Peyer's patch (tissue), 4 donors: ENCODE data around the gene SLK. TPM values are rescaled to one million over a fixed set of nuclear protein-coding genes. Genes with fewer than 3 reads are reported as not detected.

Experiments
- DNase-seq, 3 donors: peaks; one replicate each; pipeline ENCODE4 v3.0.0-alpha.2; 2017 to 2019
- H3K27ac ChIP-seq, 4 donors: fragments of 200-600 bp; sonication (generic); one replicate each; pipeline ENCODE4 v1.5.1; 2016 to 2019
- H3K27me3 ChIP-seq, 2 donors: fragments of 200-600 bp; sonication (generic); one replicate each; pipeline ENCODE4 v1.5.1; 2019
- H3K36me3 ChIP-seq, 3 donors: fragments of 200-600 bp; sonication (generic); one replicate each; pipeline ENCODE4 v1.5.1; 2016 to 2019
- H3K4me1 ChIP-seq, 4 donors: fragments of 200-600 bp; sonication (generic); one replicate each; pipeline ENCODE4 v1.5.1; 2016 to 2019
- H3K4me3 ChIP-seq, 4 donors: fragments of 200-600 bp; sonication (generic); 1 replicate in 3 of 4; 2 replicates in 1 of 4; pipeline ENCODE4 v1.5.1; 2016 to 2019; ENCODE audit warnings: mild to moderate bottlenecking in 1 of 4
- H3K9me3 ChIP-seq, 4 donors: fragments of 200-600 bp; sonication (generic); one replicate each; pipeline ENCODE4 v1.5.1; 2016 to 2019; ENCODE audit warnings: mild to moderate bottlenecking in 1 of 4
- CTCF ChIP-seq, 6 experiments: fragments of 450-650 bp in 4 of 6; fragments of 200-600 bp in 2 of 6; sonication (generic) in 1 of 6; IDR thresholded peaks; one replicate each; pipeline ENCODE4 v1.5.1; 2017 to 2019; ENCODE audit warnings: antibody characterized with exemption in 6 of 6, mild to moderate bottlenecking in 3 of 6, moderate library complexity in 1 of 6
- POLR2A ChIP-seq, 2 donors: fragments of 450-650 bp; IDR thresholded peaks; one replicate each; pipeline ENCODE4 v1.5.1; 2017; ENCODE audit warnings: antibody characterized with exemption in 2 of 2, mild to moderate bottlenecking in 2 of 2, moderate library complexity in 2 of 2
- total RNA-seq, 4 donors: library from RNA; depleted of rRNA; stranded (reverse); fragments of >200 nt; gene quantifications; one replicate each; pipeline ENCODE4 v1.1.0, GENCODE V29; 2016

Gene SLK
- total RNA-seq, 4 donors from 2014 or later = 38.5 to 55.4 (median 52.6) TPM

DNA sequence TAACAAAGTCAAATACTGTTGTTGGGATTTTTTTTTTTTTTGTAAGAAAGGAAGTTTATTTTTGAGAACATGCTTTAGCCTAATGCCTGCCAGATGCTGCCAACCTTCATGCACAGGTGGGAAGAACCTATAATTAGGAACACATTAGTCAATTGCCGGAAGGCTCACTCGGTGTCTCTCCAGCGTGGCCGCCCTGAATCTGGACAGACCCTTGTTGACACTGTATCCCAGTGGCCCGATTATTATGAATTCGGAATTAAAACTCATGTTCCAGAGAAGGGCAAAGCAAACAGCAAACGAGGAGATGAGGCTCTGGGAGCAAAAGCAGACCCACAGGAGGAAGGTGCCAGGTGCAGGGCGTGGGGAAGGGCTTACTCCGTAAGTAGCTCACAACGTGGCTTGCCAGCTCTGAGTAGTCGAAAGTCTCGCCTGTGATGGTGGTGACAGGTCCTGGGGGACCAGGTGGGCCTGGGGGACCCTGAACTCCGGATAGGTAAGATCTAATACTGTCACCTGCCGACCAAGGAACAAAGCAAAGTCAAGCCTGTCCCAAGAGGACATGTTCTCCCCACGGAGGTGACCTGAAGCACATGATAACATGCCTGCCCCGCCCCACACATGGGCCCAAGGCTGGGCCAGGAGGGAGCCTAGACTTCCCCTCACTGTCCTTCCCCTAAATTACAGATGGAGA lies 70.5 kb downstream of the SLK start:
- no peak for DNase-seq
- Histone ChIP-seq H3K36me3 (peaks cover 0 to 31% (median 0%) of the 10 kb centered on the region in 3 donors), H3K9me3 (no peaks in the 10 kb centered on the region), H3K27me3 (no peaks in the 10 kb centered on the region), H3K27ac (no peak overlapping the region), H3K4me3 (no peak overlapping the region), H3K4me1 (no peaks in the 10 kb centered on the region)
- no peak for TF ChIP-seq POLR2A (IDR thresholded peaks at IDR 0.05)
- no peak for TF ChIP-seq CTCF (IDR thresholded peaks at IDR 0.05)

DNA sequence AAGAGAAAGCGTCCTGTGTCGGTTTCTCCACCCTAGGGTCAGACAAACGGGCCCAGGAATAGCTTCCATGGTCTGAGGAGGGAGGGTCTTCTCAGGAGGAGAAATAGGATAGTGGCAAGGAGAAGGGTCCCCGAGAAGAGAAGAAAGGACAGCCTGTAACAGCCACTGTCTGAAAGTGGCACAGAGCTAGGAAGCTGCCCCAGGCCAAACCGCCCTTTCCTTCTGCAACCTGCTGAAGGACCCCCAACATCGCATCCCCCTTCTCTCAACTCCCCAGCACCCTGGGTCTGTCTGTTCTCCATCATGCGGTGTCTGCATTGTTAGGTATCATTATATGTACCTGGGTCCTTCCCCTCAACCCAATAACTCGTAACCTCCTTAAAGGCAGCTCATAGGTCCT lies 71.6 kb downstream of the SLK start:
- no peak for DNase-seq
- Histone ChIP-seq H3K27ac (no peak overlapping the region), H3K27me3 (no peaks in the 10 kb centered on the region), H3K36me3 (peaks cover 0 to 24% (median 0%) of the 10 kb centered on the region in 3 donors), H3K9me3 (no peaks in the 10 kb centered on the region), H3K4me3 (no peak overlapping the region), H3K4me1 (no peaks in the 10 kb centered on the region)
- TF ChIP-seq CTCF (IDR thresholded peaks at IDR 0.05) = no peak
- no peak for TF ChIP-seq POLR2A (IDR thresholded peaks at IDR 0.05)

GRCh38 chr10:104038958-104039752 lies 72.2 kb downstream of the SLK start:
- peaks cover 0 to 24% (median 0%) of the 10 kb centered on the region in 3 donors for H3K36me3 ChIP-seq
- no peaks in the 10 kb centered on the region for H3K9me3 ChIP-seq
- TF ChIP-seq POLR2A (IDR thresholded peaks at IDR 0.05) = no peak
- no peak for TF ChIP-seq CTCF (IDR thresholded peaks at IDR 0.05)
- H3K4me3 ChIP-seq = no peak overlapping the region
- H3K27ac ChIP-seq = no peak overlapping the region
- no peak for DNase-seq
- H3K27me3 ChIP-seq = no peaks in the 10 kb centered on the region
- H3K4me1 ChIP-seq = no peaks in the 10 kb centered on the region

DNA sequence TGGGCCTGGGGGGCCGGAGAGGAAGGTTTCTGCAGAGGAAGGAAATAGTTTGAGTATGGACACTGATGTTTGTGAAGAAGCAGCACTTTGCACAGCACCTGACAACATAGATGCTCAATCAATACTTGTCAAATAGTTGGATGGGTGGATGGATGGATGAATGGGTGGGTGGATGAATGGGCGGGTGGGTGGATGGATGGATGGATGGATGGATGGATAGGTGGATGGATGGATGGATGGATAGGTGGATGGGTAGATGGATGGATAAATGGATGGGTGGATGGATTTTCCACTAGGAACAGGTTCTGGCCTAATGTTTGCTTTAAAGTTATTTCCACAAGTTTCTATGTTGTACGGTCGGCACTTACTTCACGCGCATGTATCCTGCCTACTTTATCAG lies 73.4 kb downstream of the SLK start:
- no peak overlapping the region for H3K27ac ChIP-seq
- no peak for TF ChIP-seq CTCF (IDR thresholded peaks at IDR 0.05)
- no peak for TF ChIP-seq POLR2A (IDR thresholded peaks at IDR 0.05)
- H3K9me3 ChIP-seq = no peaks in the 10 kb centered on the region
- no peak for DNase-seq
- no peaks in the 10 kb centered on the region for H3K27me3 ChIP-seq
- H3K4me1 ChIP-seq = no peaks in the 10 kb centered on the region
- peaks cover 0 to 17% (median 0%) of the 10 kb centered on the region in 3 donors for H3K36me3 ChIP-seq
- H3K4me3 ChIP-seq = no peak overlapping the region

- H3K9me3 ChIP-seq = no peaks in the 10 kb centered on the region
- H3K27ac ChIP-seq = no peak overlapping the region
- TF ChIP-seq CTCF (IDR thresholded peaks at IDR 0.05) = no peak
- no peak for TF ChIP-seq POLR2A (IDR thresholded peaks at IDR 0.05)
- no peak for DNase-seq
- H3K4me1 ChIP-seq = no peaks in the 10 kb centered on the region
- peaks cover 0 to 17% (median 0%) of the 10 kb centered on the region in 3 donors for H3K36me3 ChIP-seq
- H3K27me3 ChIP-seq = no peaks in the 10 kb centered on the region
- H3K4me3 ChIP-seq = no peak overlapping the region
Measured at GRCh38 chr10:104040862-104041789, 74.2 kb downstream of the SLK start.
